ENCODE measurements around the gene SLC8B1.

SLC8B1 gene

DNA sequence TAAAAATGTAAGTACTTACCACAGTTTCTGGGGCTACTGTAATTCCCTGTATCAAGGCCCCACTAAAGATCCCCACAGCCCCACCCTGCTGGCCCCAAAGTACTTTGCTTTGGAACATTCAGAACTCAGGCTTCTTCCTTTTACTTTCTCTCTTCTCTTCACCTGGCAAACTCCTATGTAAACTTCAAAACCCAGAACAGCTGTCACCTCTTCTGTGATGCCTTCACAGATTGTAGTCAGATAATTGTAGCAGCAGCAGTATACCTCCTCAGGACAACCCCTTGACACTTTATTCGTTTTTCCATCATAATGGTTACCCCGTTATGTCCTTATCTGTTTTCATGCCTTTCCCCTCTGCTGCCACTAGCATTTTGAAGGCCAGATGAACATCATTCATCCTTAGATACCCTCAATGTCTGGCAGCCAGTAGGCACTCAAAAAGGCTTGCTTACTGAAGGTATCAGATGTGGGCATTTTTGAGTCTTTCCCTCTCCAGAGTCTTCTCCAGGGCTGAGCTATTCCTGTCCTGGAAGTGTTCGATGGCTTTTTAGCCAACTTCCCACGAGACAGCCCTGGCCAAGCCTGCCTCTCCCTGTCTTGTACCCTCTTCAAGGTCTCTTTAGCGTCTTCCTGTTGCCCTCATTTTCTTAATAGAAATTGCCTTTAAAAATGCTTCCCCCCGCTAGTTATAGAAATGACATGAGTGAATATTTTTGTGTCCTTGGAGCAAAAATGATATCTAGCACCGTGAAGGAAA, 30.9 kb upstream of the SLC8B1 start:
- no peaks in the 10 kb centered on the region for H3K36me3 ChIP-seq (ENCODE audit: insufficient read depth, low read length)
- no peak overlapping the region for H3K27ac ChIP-seq (ENCODE audit: low read depth, low read length, poor library complexity, severe bottlenecking)
- no peaks in the 10 kb centered on the region for H3F3A ChIP-seq (ENCODE audit: insufficient read depth, low read length)
- no peaks in the 10 kb centered on the region for H3K27me3 ChIP-seq (ENCODE audit: insufficient read depth, low read length)
- H3K4me3 ChIP-seq (ENCODE audit: low read depth, low read length, poor library complexity, severe bottlenecking) = no peak overlapping the region
- H3K9me3 ChIP-seq (ENCODE audit: low read length) = no peaks in the 10 kb centered on the region
- no peak overlapping the region for H2AFZ ChIP-seq (ENCODE audit: low read length)
- no peaks in the 10 kb centered on the region for H4K20me1 ChIP-seq (ENCODE audit: insufficient read depth, low read length)
- no peak overlapping the region for H3K9ac ChIP-seq (ENCODE audit: low read length)
- H3K4me1 ChIP-seq (ENCODE audit: insufficient read depth, low read length, severe bottlenecking) = no peaks in the 10 kb centered on the region
- TF ChIP-seq, protein P1, sequence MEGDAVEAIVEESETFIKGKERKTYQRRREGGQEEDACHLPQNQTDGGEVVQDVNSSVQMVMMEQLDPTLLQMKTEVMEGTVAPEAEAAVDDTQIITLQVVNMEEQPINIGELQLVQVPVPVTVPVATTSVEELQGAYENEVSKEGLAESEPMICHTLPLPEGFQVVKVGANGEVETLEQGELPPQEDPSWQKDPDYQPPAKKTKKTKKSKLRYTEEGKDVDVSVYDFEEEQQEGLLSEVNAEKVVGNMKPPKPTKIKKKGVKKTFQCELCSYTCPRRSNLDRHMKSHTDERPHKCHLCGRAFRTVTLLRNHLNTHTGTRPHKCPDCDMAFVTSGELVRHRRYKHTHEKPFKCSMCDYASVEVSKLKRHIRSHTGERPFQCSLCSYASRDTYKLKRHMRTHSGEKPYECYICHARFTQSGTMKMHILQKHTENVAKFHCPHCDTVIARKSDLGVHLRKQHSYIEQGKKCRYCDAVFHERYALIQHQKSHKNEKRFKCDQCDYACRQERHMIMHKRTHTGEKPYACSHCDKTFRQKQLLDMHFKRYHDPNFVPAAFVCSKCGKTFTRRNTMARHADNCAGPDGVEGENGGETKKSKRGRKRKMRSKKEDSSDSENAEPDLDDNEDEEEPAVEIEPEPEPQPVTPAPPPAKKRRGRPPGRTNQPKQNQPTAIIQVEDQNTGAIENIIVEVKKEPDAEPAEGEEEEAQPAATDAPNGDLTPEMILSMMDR (IDR thresholded peaks at IDR 0.05; ENCODE audit: low read length) = no peak
- TF ChIP-seq EZH2 (IDR thresholded peaks at IDR 0.05; ENCODE audit: borderline replicate concordance, low read length) = no peak
- no peak overlapping the region for H3K4me2 ChIP-seq (ENCODE audit: low read length)
- H3K9me2 ChIP-seq (ENCODE audit: low read depth, low read length) = no peaks in the 10 kb centered on the region
- no peaks in the 10 kb centered on the region for H3K79me2 ChIP-seq (ENCODE audit: insufficient read depth, low read length)

DNA sequence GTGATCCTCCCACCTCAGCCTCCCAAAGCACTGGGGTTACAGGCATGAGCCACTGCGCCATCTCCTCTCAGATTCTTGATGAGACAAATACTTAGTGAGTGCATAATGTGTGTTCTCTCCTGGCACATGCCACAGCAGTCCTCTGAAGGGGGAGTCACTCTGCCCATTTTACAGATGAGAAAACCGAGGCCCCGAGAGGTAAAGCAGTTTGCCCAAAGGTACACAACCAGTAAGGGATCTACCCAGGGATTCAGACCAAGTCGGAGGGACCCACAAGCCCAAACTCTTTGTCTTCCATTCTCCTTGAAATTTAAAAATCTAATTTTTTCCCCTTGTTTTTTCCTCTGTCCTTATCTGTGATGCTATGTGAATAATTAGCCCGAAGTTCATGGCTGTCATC, 29.8 kb upstream of the SLC8B1 start:
- peaks cover 5% of the 10 kb centered on the region for H3K4me1 ChIP-seq (ENCODE audit: insufficient read depth, low read length, severe bottlenecking)
- H3K4me2 ChIP-seq (ENCODE audit: low read length) = no peak overlapping the region
- H3K36me3 ChIP-seq (ENCODE audit: insufficient read depth, low read length) = no peaks in the 10 kb centered on the region
- no peaks in the 10 kb centered on the region for H3K9me3 ChIP-seq (ENCODE audit: low read length)
- H2AFZ ChIP-seq (ENCODE audit: low read length) = no peak overlapping the region
- H3K27ac ChIP-seq (ENCODE audit: low read depth, low read length, poor library complexity, severe bottlenecking) = no peak overlapping the region
- no peak overlapping the region for H3K9ac ChIP-seq (ENCODE audit: low read length)
- H4K20me1 ChIP-seq (ENCODE audit: insufficient read depth, low read length) = no peaks in the 10 kb centered on the region
- H3K27me3 ChIP-seq (ENCODE audit: insufficient read depth, low read length) = no peaks in the 10 kb centered on the region
- TF ChIP-seq EZH2 (IDR thresholded peaks at IDR 0.05; ENCODE audit: borderline replicate concordance, low read length) = no peak
- TF ChIP-seq, protein P1 (IDR thresholded peaks at IDR 0.05; ENCODE audit: low read length) = no peak
- no peaks in the 10 kb centered on the region for H3K79me2 ChIP-seq (ENCODE audit: insufficient read depth, low read length)
- no peaks in the 10 kb centered on the region for H3K9me2 ChIP-seq (ENCODE audit: low read depth, low read length)
- no peaks in the 10 kb centered on the region for H3F3A ChIP-seq (ENCODE audit: insufficient read depth, low read length)
- H3K4me3 ChIP-seq (ENCODE audit: low read depth, low read length, poor library complexity, severe bottlenecking) = no peak overlapping the region

DNA sequence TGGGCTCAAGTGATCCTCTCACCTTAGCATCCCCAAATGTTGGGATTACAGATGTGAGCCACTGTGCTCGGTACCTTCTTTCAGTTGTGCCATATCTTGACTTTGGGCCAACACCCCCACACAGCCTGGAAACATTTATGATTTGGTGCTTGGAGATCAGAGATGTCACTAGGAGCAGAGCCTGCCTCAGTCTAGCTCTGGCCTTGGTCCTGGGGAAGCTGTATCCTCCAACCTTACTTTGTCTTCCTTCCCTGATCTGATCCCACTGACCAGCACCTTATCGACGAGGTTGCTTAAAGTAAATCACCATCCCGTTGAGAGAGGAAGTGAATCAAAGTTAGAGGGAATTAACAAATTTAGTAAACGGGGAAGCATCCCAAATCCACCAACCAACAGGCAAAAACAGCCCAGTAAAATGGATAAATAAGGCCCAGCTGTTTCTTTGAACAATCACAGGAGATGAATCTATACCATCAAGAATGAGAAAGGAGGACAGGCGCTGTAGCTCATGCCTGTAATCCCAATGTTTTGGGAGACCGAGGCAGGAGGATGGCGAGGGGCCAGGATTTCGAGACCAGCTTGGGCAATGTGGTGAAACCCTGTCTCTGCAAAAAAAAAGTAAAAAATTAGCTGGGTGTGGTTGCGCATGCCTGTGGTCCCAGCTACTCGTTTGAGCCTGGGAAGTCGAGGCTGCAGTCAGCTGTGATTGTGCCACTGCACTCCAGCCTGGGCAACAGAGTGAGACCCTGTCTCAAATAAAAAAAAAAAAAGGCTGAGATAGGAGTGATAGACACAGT, 26.9 kb upstream of the SLC8B1 start:
- no peak overlapping the region for H3K4me2 ChIP-seq (ENCODE audit: low read length)

More for the DNA sequence above, 26.9 kb upstream of the SLC8B1 start:
- Histone ChIP-seq H3K27ac (ENCODE audit: low read depth, low read length, poor library complexity, severe bottlenecking) (no peak overlapping the region), H3K9me3 (ENCODE audit: low read length) (no peaks in the 10 kb centered on the region), H3K36me3 (ENCODE audit: insufficient read depth, low read length) (no peaks in the 10 kb centered on the region), H3K4me3 (ENCODE audit: low read depth, low read length, poor library complexity, severe bottlenecking) (no peak overlapping the region), H4K20me1 (ENCODE audit: insufficient read depth, low read length) (no peaks in the 10 kb centered on the region), H3K4me1 (ENCODE audit: insufficient read depth, low read length, severe bottlenecking) (peaks cover 15% of the 10 kb centered on the region), H3K9ac (ENCODE audit: low read length) (no peak overlapping the region), H2AFZ (ENCODE audit: low read length) (no peak overlapping the region), H3K79me2 (ENCODE audit: insufficient read depth, low read length) (no peaks in the 10 kb centered on the region), H3K9me2 (ENCODE audit: low read depth, low read length) (no peaks in the 10 kb centered on the region), H3F3A (ENCODE audit: insufficient read depth, low read length) (peaks cover 4% of the 10 kb centered on the region; the same call in 1 of the 2 replicates), H3K27me3 (ENCODE audit: insufficient read depth, low read length) (no peaks in the 10 kb centered on the region)
- TF ChIP-seq, protein P1 (IDR thresholded peaks at IDR 0.05; ENCODE audit: low read length) = no peak
- TF ChIP-seq EZH2 (IDR thresholded peaks at IDR 0.05; ENCODE audit: borderline replicate concordance, low read length) = no peak
